Body of pancreas (tissue), 4 donors: ENCODE measurements around the gene RSAD2. TPM values are rescaled to one million over a fixed set of nuclear protein-coding genes. Genes with fewer than 3 reads are reported as not detected.

Source experiments
- ATAC-seq: fragments of 150-250 bp; one replicate; pipeline ENCODE4 v1.9.1; 2016
- DNase-seq, 4 donors: peaks; one replicate each; pipeline ENCODE4 v3.0.0-alpha.2; 2019
- H3K27ac ChIP-seq, 4 donors: fragments of 200-600 bp; sonication (generic); 1 replicate in 3 of 4; 2 replicates in 1 of 4; pipeline versions ENCODE4 v1.5.1 to v1.6.1; 2016 to 2019; ENCODE audit warnings: mild to moderate bottlenecking in 1 of 4, mixed read lengths in 1 of 4, moderate library complexity in 1 of 4
- H3K27me3 ChIP-seq, 2 donors: fragments of 200-600 bp; sonication (generic); one replicate each; pipeline ENCODE4 v1.6.0; 2016; ENCODE audit warnings: mild to moderate bottlenecking in 1 of 2
- H3K36me3 ChIP-seq, 2 donors: fragments of 200-600 bp; sonication (generic); replicated peaks in 1 of 2; 2 replicates each; pipeline ENCODE4 v1.5.1; 2016; ENCODE audit warnings: low read depth in 2 of 2; ENCODE audit not compliant: insufficient read depth in 1 of 2
- H3K4me1 ChIP-seq: fragments of 200-600 bp; sonication (generic); one replicate; pipeline ENCODE4 v1.6.0; 2016
- H3K4me3 ChIP-seq, 2 donors: fragments of 200-600 bp; sonication (generic); 1 replicate in 1 of 2; 2 replicates in 1 of 2; pipeline ENCODE4 v1.5.1; 2016 to 2019
- H3K9me3 ChIP-seq, 3 donors: fragments of 200-600 bp; sonication (generic); 1 replicate in 2 of 3; 2 replicates in 1 of 3; pipeline ENCODE4 v1.5.1; 2016
- CTCF ChIP-seq, 7 experiments: fragments of 450-650 bp in 4 of 7; fragments of 200-600 bp in 3 of 7; sonication (generic) in 3 of 7; IDR thresholded peaks; one replicate each; pipeline ENCODE4 v1.5.1; 2016 to 2019; ENCODE audit warnings: antibody characterized with exemption in 7 of 7
- POLR2A ChIP-seq, 3 donors: fragments of 450-650 bp; IDR thresholded peaks; one replicate each; pipeline ENCODE4 v1.6.1; 2016; ENCODE audit warnings: antibody characterized with exemption in 3 of 3, mild to moderate bottlenecking in 2 of 3
- WGBS, 2 donors: methylation state at CpG; one replicate each; pipeline ENCODE4 v1.1.5; 2017; 5-methylcytosine and 5-hydroxymethylcytosine counted together
- intact Hi-C: fragments of 100-400 bp; cut with DNase I; formaldehyde crosslinking; loops from one replicate; pipeline ENCODE4 v1.15.1; 2023
- total RNA-seq, 2 donors: library from RNA; depleted of rRNA; stranded (reverse); fragments of >200 nt; gene quantifications; one replicate each; pipeline ENCODE4 v1.1.0, GENCODE V29; 2016

RSAD2 gene
- total RNA-seq, 2 donors from 2014 or later: under 0.01 to 1.0 TPM

DNA sequence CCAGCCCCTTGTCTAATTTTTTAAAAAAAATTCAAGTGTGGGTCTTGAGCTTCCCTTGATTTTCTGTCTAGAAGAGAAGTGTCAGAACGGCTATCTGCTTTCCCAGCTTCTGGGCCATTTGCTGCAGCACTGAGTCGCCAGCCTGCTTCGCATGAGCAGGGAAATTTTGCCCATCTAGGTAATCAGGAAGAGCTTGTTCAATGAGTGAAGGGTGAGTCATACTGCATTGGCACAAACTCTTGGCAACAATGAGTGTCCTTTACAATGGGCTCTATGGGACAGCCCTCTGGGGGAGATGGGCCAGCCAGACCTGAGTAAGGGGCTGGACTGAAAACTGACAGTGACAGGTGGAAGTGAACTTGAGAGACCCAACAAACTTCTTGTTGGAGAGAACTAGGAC is 37.3 kb downstream of the RSAD2 start:
- peak in 3 of 4 donors; percentile 40 to 66 (median 51) for DNase-seq
- H3K9me3 ChIP-seq: no peaks in the 10 kb centered on the region
- no peaks in the 10 kb centered on the region for H3K27me3 ChIP-seq
- TF ChIP-seq POLR2A (IDR thresholded peaks at IDR 0.05): no peak
- TF ChIP-seq CTCF (IDR thresholded peaks at IDR 0.05): no peak
- ATAC-seq: no peak
- WGBS, 2 donors: 71 to 82% methylated on average over 3 of the region's 3 CpGs
- H3K36me3 ChIP-seq: no peaks in the 10 kb centered on the region
- H3K4me1 ChIP-seq: peaks cover 29% of the 10 kb centered on the region
- H3K4me3 ChIP-seq: no peak overlapping the region
- intact Hi-C loops: no loop called here
- no peak overlapping the region for H3K27ac ChIP-seq

- intact Hi-C loops: no loop called here
- ATAC-seq: no peak
- H3K36me3 ChIP-seq: no peaks in the 10 kb centered on the region
- TF ChIP-seq POLR2A (IDR thresholded peaks at IDR 0.05) (no peak), CTCF (IDR thresholded peaks at IDR 0.05) (no peak)
- peaks cover 34% of the 10 kb centered on the region for H3K4me1 ChIP-seq
- no peak overlapping the region for H3K4me3 ChIP-seq
- no peak overlapping the region for H3K27ac ChIP-seq
- no peak for DNase-seq
- 90% methylated on average over 2 of the region's 2 CpGs for WGBS, 2 donors
- H3K9me3 ChIP-seq: no peaks in the 10 kb centered on the region
- H3K27me3 ChIP-seq: no peaks in the 10 kb centered on the region
These were observed 37.8 kb downstream of the RSAD2 start for GRCh38 chr2:6915399-6915798.

DNA sequence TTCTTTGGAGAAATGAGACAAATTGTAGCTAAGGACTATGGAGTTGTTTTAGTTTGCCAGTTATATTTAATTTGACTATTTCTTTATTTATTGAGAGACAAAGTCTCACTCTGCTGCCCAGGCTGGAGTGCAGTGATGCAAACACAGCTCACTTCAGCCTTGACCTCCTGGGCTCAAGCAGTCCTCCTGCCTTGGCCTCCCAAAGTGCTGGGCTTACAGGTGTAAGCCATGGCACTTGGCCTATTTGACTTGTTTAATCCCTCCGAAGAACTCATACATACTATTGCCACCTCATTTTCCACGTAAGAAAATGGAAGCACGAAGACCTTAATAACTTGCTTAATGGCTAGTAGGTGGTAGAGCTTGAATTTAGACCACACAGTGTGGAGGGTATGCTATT is 38.6 kb downstream of the RSAD2 start:
- H3K9me3 ChIP-seq: no peaks in the 10 kb centered on the region
- H3K36me3 ChIP-seq: no peaks in the 10 kb centered on the region
- no peaks in the 10 kb centered on the region for H3K27me3 ChIP-seq
- 83% methylated on average over 3 of the region's 3 CpGs for WGBS, 2 donors
- DNase-seq: no peak
- TF ChIP-seq POLR2A (IDR thresholded peaks at IDR 0.05) (no peak), CTCF (IDR thresholded peaks at IDR 0.05) (no peak)
- intact Hi-C loops: no loop called here
- H3K4me1 ChIP-seq: peaks cover 42% of the 10 kb centered on the region
- no peak overlapping the region for H3K27ac ChIP-seq
- no peak for ATAC-seq
- H3K4me3 ChIP-seq: no peak overlapping the region

- peaks cover 47% of the 10 kb centered on the region for H3K4me1 ChIP-seq
- peak overlapping the region in 1 of 4 donors; percentile 91 for H3K27ac ChIP-seq
- no peak overlapping the region for H3K4me3 ChIP-seq
- WGBS, 2 donors: 51 to 62% methylated on average over 7 to 8 of the region's 8 CpGs
- DNase-seq (no peak), ATAC-seq (no peak)
- TF ChIP-seq CTCF (IDR thresholded peaks at IDR 0.05) (no peak), POLR2A (IDR thresholded peaks at IDR 0.05) (no peak)
- no peaks in the 10 kb centered on the region for H3K9me3 ChIP-seq
- no peaks in the 10 kb centered on the region for H3K36me3 ChIP-seq
- intact Hi-C loops: no loop called here
- no peaks in the 10 kb centered on the region for H3K27me3 ChIP-seq
These were observed 39.1 kb downstream of the RSAD2 start for GRCh38 chr2:6916736-6917070.

GRCh38 chr2:6917071-6917760 is 39.6 kb downstream of the RSAD2 start, which contains the start of gene RNF144A:
Gene RNF144A, plus strand, starts transcription at chr2:6917412. Its CDS starts 79,515 bp downstream, at chr2:6996927.
- WGBS, 2 donors: 0 to 3% methylated on average over 9 to 58 of the region's 90 CpGs
- intact Hi-C loops: no loop called here
- H3K27ac ChIP-seq: peak within 1 kb of the TSS; percentile 72 to 97 (median 92)
- H3K4me3 ChIP-seq: peak within 1 kb of the TSS; percentile 33 to 63
- no peaks in the 10 kb centered on the region for H3K9me3 ChIP-seq
- H3K27me3 ChIP-seq: no peaks in the 10 kb centered on the region
- DNase-seq: peak; percentile 51 to 77 (median 68)
- H3K4me1 ChIP-seq: peaks cover 52% of the 10 kb centered on the region
- H3K36me3 ChIP-seq: no peaks in the 10 kb centered on the region
- TF ChIP-seq CTCF (IDR thresholded peaks at IDR 0.05) (peak; percentile 21 to 88 (median 50)), POLR2A (IDR thresholded peaks at IDR 0.05) (peak in 2 of 3 donors; percentile 36 to 70)
- peak; percentile 83 for ATAC-seq
